ENCODE measurements around the gene QRFPR.

- TF ChIP-seq MAX (IDR thresholded peaks at IDR 0.05; ENCODE audit: low read depth, low read length): no peak
- TF ChIP-seq POLR2A (IDR thresholded peaks at IDR 0.05; ENCODE audit: low read depth, low read length): no peak
- no peak for TF ChIP-seq CREM (IDR thresholded peaks at IDR 0.05; ENCODE audit: low read depth)
- TF ChIP-seq ZZZ3 (IDR thresholded peaks at IDR 0.05; ENCODE audit: control insufficient read depth, insufficient read length, low read depth): no peak
- no peak for TF ChIP-seq PML (IDR thresholded peaks at IDR 0.05; ENCODE audit: low read length)
- no peak for TF ChIP-seq CREB1 (IDR thresholded peaks at IDR 0.05; ENCODE audit: low read depth)
- TF ChIP-seq RB1 (IDR thresholded peaks at IDR 0.05; ENCODE audit: borderline replicate concordance): no peak
These were observed 42.3 kb downstream of the QRFPR start for GRCh38 chr4:121338518-121338917.

Measured in GM12878 (cell line).